ENCODE results near the gene PIP4K2A.

The PIP4K2A gene

DNA sequence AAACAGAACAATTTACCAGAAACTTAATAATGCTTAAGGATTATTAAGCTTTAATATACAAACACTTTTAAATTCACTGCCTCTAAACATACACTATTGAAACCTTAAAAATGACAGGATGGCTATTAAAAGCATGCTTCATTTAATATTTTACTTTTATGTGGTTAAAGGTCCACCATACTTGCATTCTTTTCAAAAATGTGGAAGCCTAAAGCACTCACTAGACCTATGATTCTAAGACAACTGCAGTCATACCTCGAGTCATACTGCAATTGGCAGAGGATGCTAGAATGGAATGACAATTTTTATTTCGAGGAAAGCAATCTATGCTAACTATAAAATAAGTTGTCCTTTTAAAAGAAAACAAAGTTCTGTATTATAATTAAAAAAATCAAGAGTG, 85.3 kb downstream of the PIP4K2A start:
- Mint-ChIP-seq H3K36me3 (peaks cover 17% of the 10 kb centered on the region), H3K4me1 (peaks cover 93% of the 10 kb centered on the region)
- DNase-seq, result no peak

DNA sequence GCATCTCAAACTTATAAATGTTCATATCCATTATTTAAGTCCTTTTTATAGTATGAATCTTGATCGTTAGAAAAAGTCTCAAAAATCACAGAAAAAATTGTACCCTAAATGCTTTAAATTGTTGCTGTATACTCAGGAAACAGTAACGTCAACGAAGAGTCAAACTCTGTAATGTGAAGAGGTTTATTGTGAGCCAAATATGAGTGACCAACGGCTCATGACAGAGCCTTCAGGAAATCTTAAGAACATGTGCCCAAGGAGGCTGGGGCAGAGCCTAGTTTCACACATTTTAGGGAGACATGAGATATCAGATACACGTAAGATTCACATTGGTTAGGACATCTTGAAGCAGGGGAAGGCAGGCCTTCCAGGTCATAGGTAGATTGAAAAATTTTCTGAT, 86.1 kb downstream of the PIP4K2A start:
- Mint-ChIP-seq H3K36me3 (peaks cover 11% of the 10 kb centered on the region), H3K4me3 (no peak overlapping the region), H3K27ac (peak overlapping the region; percentile 59), H3K4me1 (peaks cover 93% of the 10 kb centered on the region), H3K27me3 (no peaks in the 10 kb centered on the region), H3K9me3 (no peaks in the 10 kb centered on the region)
- no peak for DNase-seq
- CTCF ChIA-PET, result interaction anchor here (0.5 to 1.0 kb wide), 2 partner anchors 68 to 369 kb away, joined by 3 read pairs; no protein-coding TSS in a partner anchor

More for the DNA sequence above, 85.3 kb downstream of the PIP4K2A start:
- CTCF ChIA-PET, result interaction anchor here (1.0 to 1.6 kb wide), 2 partner anchors 18 to 68 kb away, joined by 3 to 5 read pairs; no protein-coding TSS in a partner anchor
- no peaks in the 10 kb centered on the region for H3K27me3 Mint-ChIP-seq
- peak overlapping the region; percentile 70 for H3K27ac Mint-ChIP-seq
- H3K9me3 Mint-ChIP-seq, result no peaks in the 10 kb centered on the region
- H3K4me3 Mint-ChIP-seq, result no peak overlapping the region

DNA sequence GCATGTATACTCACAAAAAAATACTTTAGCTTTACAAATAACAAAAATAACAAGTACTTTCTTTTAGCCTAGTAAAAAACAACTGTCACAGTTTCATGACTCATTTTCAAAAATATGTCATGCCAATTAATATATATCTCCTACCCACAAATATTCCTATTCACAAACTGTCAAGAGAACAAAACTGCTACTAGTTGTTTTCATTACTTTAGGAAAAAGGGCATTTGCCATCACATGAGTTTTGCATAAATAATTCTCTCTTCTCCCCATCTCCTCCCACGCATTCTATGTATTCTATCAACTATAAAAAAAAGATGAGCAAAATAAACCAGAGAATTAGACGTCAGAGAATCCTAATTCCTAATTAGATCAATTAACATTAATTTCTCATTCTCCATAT, 87.6 kb downstream of the PIP4K2A start:
- Mint-ChIP-seq H3K27me3 (no peaks in the 10 kb centered on the region), H3K36me3 (peaks cover 17% of the 10 kb centered on the region), H3K27ac (no peak overlapping the region), H3K4me3 (no peak overlapping the region), H3K9me3 (no peaks in the 10 kb centered on the region), H3K4me1 (peaks cover 89% of the 10 kb centered on the region)
- no peak for DNase-seq
- CTCF ChIA-PET, result interaction anchor here (1.3 kb wide), 1 partner anchor 10 kb away, joined by 6 read pairs; no protein-coding TSS in a partner anchor

DNA sequence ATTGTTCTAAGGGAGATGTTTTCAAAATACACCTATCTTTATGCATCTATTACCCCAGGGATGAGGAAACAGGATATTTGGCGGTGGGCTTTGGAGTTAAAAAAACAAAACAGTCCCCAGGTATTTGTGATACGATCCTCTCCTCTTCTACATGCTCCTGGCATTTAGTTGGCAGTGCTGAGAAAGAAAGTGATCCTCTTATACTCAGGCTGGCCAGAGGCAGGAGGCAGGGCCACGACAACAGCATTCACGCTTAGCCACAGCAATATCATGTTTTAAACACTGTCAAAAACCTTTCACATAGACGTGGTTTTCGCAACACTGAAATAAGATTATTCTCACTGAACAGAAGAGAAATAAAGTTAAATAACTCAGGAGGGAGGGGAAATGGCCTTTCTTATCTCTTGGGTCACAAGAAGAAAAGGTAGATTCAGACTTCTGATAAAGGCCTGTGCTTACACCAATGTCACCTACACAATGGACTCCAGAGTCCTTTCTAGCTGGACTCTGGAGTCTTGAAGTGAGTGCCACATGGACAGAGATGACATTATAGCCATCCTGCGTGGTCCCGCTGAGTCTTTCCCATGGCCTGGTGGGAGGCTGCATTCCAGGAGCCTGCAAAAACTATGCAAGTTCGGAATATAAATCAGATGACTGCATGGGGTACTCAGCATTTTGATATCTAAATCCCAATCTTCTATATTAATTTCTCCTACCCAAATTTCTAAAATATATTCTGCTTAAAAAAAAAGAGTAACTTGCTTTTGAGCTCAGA, 88.7 kb downstream of the PIP4K2A start:
- no peak overlapping the region for H3K4me3 Mint-ChIP-seq
- H3K4me1 Mint-ChIP-seq, result peaks cover 88% of the 10 kb centered on the region
- no peaks in the 10 kb centered on the region for H3K27me3 Mint-ChIP-seq
- no peak overlapping the region for H3K27ac Mint-ChIP-seq
- H3K9me3 Mint-ChIP-seq, result no peaks in the 10 kb centered on the region
- DNase-seq, result no peak
- H3K36me3 Mint-ChIP-seq, result peaks cover 19% of the 10 kb centered on the region
- CTCF ChIA-PET, result interaction anchor here (1.3 kb wide), 1 partner anchor 9 kb away, joined by 6 read pairs; no protein-coding TSS in a partner anchor

DNA sequence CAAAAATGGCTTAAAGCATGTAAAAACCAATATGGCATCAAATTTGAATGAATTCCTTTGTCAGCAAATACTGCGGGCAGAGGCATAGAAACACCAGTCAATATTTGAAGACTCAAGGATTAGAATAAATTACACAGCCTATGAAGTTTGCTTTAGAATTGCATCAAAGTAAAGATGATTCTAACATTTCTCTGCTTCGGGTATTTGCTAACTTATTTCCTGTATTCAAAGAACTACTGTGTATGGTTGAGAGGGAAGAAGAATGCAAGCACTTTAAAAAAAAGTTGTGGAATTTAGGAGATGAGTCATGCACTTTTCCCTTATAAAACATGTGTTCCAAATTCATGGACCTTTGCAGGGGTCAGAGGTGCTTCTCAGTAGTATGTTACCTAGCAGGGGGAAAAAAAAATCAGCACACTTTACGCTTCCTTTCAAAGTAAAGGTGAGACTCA, 90.1 kb downstream of the PIP4K2A start:
- Mint-ChIP-seq H3K4me1 (peaks cover 88% of the 10 kb centered on the region), H3K4me3 (no peak overlapping the region), H3K36me3 (peaks cover 20% of the 10 kb centered on the region), H3K27me3 (no peaks in the 10 kb centered on the region), H3K27ac (peak overlapping the region; percentile 43), H3K9me3 (no peaks in the 10 kb centered on the region)
- CTCF ChIA-PET, result interaction anchor here (1.8 kb wide), 1 partner anchor 12 kb away, joined by 5 read pairs; no protein-coding TSS in a partner anchor
- no peak for DNase-seq

DNA sequence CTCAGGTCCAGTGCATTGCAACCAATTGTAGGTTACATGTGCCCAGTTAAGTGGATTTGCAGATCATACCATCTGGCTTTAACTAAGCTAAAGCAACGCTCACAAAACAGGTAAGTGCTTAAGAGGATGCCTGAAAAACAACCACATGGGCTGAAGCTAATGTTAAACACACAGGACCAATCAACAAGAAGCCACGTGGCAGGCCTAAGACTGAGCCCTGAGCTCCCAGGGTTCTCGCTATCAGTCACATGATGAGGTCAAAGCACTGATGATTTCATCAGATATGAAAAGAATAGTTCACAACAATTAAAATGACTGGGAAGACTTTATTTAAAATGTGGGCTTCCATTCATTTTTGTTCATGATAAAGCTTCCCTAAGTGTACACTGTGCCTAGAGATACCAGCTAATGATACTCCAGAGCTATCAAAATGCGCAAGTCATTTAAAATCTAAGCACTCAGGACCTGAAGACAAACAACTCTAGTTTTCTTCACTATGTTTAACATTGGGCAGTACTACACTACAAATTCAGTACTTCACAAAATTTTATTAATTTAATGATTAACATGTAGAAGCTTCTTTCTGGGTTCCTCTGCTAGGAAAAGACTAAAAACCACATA, 90.6 kb downstream of the PIP4K2A start:
- H3K27me3 Mint-ChIP-seq, result no peaks in the 10 kb centered on the region
- CTCF ChIA-PET, result interaction anchor here (0.6 to 1.8 kb wide), 4 partner anchors 9 to 50 kb away, joined by 3 to 5 read pairs (median 4); no protein-coding TSS in a partner anchor
- no peak overlapping the region for H3K4me3 Mint-ChIP-seq
- peak overlapping the region; percentile 83 for H3K27ac Mint-ChIP-seq
- no peak for DNase-seq
- H3K36me3 Mint-ChIP-seq, result peaks cover 19% of the 10 kb centered on the region
- H3K9me3 Mint-ChIP-seq, result no peaks in the 10 kb centered on the region
- H3K4me1 Mint-ChIP-seq, result peaks cover 87% of the 10 kb centered on the region

DNA sequence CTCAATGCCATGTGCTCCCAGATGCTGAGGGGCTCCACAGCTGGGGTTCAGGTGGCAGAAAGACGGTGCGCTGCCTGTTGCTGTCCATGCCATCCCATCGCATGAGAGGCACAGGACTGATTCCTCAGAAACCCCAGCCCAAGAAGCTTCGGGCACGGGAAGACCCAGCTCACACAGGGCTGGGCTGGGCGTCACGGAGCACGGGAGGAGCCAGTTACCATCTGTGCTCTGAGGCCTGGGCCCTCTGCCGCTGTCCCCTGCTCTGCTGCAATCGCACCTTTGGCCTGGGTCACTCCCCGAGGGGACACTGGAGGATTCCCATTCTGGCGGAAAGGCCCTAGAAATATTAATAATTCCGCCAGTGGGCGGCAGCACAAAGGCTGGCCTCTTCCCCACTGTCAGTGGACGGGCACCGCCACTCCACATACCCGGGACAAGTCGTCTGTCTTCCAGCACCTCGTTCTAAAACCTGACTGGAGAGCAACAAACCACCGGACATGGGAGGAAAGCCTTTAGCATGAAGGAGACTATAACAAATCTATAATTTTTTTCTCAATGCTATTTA, 92.1 kb downstream of the PIP4K2A start:
- H3K4me3 Mint-ChIP-seq, result no peak overlapping the region

DNA sequence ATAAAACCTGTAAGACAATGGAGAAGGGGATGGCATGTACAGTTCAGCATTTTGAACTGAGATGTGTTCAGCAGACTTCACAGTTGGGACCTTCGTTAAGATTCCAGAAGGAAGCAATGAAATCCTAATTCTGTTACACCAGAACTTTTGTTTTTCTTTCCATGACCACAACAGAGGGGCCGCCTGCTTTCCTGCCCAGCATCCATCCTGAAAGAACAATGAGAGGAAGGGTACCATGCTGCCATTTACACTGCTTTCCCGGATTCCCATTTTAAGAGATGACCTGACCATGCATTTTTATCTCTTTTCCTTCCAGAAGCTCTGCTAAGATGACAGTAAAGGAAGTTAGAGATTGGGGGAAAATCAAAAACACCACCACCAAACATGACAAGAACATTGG, 92.7 kb downstream of the PIP4K2A start:
- Mint-ChIP-seq H3K36me3 (peaks cover 20% of the 10 kb centered on the region), H3K4me1 (peaks cover 88% of the 10 kb centered on the region), H3K27me3 (no peaks in the 10 kb centered on the region), H3K9me3 (no peaks in the 10 kb centered on the region), H3K4me3 (no peak overlapping the region), H3K27ac (peak overlapping the region; percentile 35)
- CTCF ChIA-PET, result interaction anchor here (0.7 kb wide), 1 partner anchor 25 kb away, joined by 3 read pairs; no protein-coding TSS in a partner anchor
- DNase-seq, result no peak

More for the DNA sequence above, 92.1 kb downstream of the PIP4K2A start:
- peaks cover 20% of the 10 kb centered on the region for H3K36me3 Mint-ChIP-seq
- DNase-seq, result no peak
- H3K4me1 Mint-ChIP-seq, result peaks cover 88% of the 10 kb centered on the region
- CTCF ChIA-PET, result interaction anchor here (0.7 to 1.8 kb wide), 2 partner anchors 10 to 24 kb away, joined by 3 to 5 read pairs; no protein-coding TSS in a partner anchor
- H3K9me3 Mint-ChIP-seq, result no peaks in the 10 kb centered on the region
- no peaks in the 10 kb centered on the region for H3K27me3 Mint-ChIP-seq
- no peak overlapping the region for H3K27ac Mint-ChIP-seq

DNA sequence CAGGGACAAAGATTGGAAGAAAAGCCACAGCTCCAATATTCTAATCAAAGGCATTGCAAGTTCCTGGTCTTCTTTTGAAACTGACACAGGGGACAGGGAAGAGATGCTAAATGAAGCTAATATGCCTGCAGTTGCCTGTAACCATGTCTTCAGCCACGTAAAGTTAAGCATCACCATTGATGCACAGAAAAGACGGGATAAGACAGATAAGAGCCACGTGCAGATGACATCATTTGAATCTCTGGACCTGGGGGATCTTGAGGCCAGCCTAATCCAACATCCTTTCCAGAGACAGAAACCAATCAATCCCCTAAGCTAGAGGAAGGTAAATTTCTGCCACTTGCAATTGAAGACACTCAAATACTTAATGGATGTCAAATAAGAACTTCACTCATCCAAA, 93.4 kb downstream of the PIP4K2A start:
- Mint-ChIP-seq H3K27ac (no peak overlapping the region), H3K4me1 (peaks cover 88% of the 10 kb centered on the region), H3K9me3 (no peaks in the 10 kb centered on the region), H3K36me3 (peaks cover 20% of the 10 kb centered on the region), H3K4me3 (no peak overlapping the region), H3K27me3 (no peaks in the 10 kb centered on the region)
- CTCF ChIA-PET, result no interaction called here
- DNase-seq, result no peak

DNA sequence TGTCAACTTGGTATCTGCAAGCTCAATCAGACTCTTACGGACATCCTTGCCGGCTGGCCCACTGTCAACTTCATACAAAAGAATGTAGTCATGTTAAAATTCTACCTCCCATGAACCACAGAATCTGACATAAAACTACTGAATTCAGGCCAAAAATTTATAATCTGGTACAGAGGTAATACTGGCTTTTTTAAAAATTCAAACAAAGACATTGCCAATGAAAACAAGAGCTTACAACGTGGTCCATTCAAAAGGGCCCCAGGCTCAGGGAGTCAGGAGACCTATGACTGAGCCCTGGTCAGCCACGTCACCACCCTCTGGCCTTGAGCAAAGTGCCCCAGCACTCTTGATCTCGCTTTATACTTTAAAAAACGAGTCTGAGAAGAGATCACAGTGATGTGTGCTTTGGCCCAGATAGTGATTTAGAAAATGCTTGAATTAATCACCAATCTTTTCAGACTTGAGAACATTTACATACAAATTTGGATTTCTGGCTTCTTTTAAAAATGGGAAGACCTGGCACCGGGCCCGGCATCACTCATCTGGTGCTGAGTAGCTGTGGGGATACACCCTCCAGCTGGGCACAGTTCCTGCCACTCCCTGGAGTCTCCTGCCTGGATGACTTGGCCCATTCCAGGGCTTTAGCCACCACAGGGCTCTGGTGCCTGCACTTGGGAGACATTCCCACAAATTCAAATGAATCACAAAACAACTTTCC, 94.1 kb downstream of the PIP4K2A start:
- Mint-ChIP-seq H3K27me3 (no peaks in the 10 kb centered on the region), H3K4me3 (no peak overlapping the region), H3K36me3 (peaks cover 20% of the 10 kb centered on the region), H3K4me1 (peaks cover 88% of the 10 kb centered on the region), H3K27ac (no peak overlapping the region), H3K9me3 (no peaks in the 10 kb centered on the region)
- CTCF ChIA-PET, result no interaction called here
- DNase-seq, result no peak

DNA sequence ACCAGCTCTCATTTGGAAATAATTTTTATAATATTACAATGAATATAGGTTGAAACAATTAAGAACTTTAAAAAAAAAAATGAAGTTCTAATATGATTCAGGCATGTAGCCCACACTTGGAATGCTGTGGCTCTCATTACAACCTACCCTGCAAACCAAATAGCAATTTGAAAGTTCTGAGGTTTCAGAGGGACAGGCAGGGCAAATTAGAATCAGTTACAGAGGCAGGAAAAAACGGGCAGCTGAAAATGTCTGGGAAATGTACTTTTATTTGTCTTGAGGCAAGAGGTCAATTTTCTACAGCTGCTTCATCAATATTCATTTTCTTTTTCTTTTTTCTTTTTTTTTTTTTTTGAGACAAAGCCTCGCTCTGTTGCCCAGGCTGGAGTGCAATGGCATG, 95.3 kb downstream of the PIP4K2A start:
- H3K27me3 Mint-ChIP-seq, result no peaks in the 10 kb centered on the region
- no peak overlapping the region for H3K4me3 Mint-ChIP-seq
- CTCF ChIA-PET, result interaction anchor here (0.6 kb wide), 1 partner anchor 95 kb away, joined by 3 read pairs; no protein-coding TSS in a partner anchor
- no peak overlapping the region for H3K27ac Mint-ChIP-seq
- H3K36me3 Mint-ChIP-seq, result peaks cover 22% of the 10 kb centered on the region
- DNase-seq, result no peak
- H3K9me3 Mint-ChIP-seq, result no peaks in the 10 kb centered on the region
- peaks cover 86% of the 10 kb centered on the region for H3K4me1 Mint-ChIP-seq

DNA sequence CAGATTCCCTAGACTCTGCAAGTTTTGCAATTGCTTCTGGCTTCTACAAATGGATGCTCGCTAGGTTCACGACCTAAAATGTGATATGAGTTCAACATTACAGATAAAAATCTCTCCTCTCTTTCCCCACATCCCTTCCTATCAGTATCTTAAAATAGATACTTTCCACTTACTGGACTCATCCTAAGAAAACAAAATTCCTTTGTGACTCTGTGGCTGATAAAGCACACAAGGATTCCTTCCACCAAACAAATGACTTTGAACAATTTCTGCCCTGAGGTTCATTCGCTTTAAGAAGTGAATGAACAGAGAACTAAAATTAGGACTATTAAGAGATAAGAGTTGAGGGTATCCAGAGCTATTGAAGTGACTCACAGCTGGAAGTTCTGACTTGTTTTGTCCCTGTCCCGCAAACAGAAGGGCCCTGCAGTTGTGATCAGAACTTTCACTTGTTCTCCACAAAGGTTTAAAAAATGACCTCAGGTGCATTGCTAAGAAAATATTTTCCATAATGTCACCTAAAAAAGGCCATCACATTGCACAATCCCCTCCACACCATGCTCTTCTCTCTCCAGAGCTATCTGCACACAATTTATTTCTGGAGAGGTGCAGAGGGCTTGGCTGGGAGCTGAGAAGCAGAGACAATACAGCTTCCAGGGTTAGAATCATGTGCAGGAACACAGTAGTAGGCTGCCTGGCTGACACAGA, 96.1 kb downstream of the PIP4K2A start:
- H3K27me3 Mint-ChIP-seq, result no peaks in the 10 kb centered on the region
- no peak overlapping the region for H3K27ac Mint-ChIP-seq
- DNase-seq, result no peak
- H3K4me3 Mint-ChIP-seq, result no peak overlapping the region
- H3K9me3 Mint-ChIP-seq, result no peaks in the 10 kb centered on the region
- CTCF ChIA-PET, result interaction anchor here (0.9 kb wide), 2 partner anchors 23 to 40 kb away, joined by 3 read pairs; no protein-coding TSS in a partner anchor
- H3K36me3 Mint-ChIP-seq, result peaks cover 28% of the 10 kb centered on the region
- peaks cover 86% of the 10 kb centered on the region for H3K4me1 Mint-ChIP-seq

DNA sequence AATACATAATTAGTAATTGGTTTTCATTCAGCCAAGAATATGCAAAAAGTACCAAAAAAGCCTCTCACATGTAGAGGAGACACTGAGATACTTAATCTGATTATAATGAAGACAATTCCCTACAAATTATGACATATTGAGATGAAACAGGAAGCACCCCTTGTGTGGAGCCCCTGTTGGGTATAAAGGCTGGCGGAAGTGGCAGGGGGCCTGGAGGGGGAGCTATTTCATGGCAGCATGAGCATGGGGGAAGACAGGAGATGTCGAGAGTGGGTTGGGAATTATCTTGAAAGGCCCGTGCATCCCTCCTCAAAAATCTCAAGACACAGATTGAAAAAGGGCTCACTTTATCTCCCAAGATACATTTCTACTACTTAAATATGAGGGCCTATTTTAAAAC, 96.9 kb downstream of the PIP4K2A start:
- H3K4me1 Mint-ChIP-seq, result peaks cover 87% of the 10 kb centered on the region
- H3K9me3 Mint-ChIP-seq, result no peaks in the 10 kb centered on the region
- H3K27me3 Mint-ChIP-seq, result no peaks in the 10 kb centered on the region
- CTCF ChIA-PET, result interaction anchor here (0.9 to 1.2 kb wide), 3 partner anchors 9 to 41 kb away, joined by 3 to 6 read pairs (median 3); no protein-coding TSS in a partner anchor
- H3K4me3 Mint-ChIP-seq, result no peak overlapping the region
- DNase-seq, result no peak
- H3K27ac Mint-ChIP-seq, result no peak overlapping the region
- peaks cover 28% of the 10 kb centered on the region for H3K36me3 Mint-ChIP-seq
